IMR-90 (cell line): ENCODE measurements around the gene CLNK. TPM values are rescaled to one million over a fixed set of nuclear protein-coding genes. Genes with fewer than 3 reads are reported as not detected.

Experiments used
- ATAC-seq: fragments of 200-7000 bp; cut with Tn5 transposase; 2 replicates; pipeline ENCODE4 v1.9.1; 2020; ENCODE audit warnings: low read depth, mild to moderate bottlenecking, moderate library complexity
- BruUV-seq: library from RNA; stranded (reverse); fragments of 400-500 nt; replicated peaks from 2 replicates; lab custom pipeline; 2021; lab: Mats Ljungman, UMichigan
- CTCF ChIA-PET: fragments of 300-600 bp; formaldehyde crosslinking; extraction: SDS; loops from one replicate; lab custom pipeline; 2021; ENCODE audit warnings: antibody characterized with exemption; lab: Yijun Ruan, JAX
- POLR2A ChIA-PET: fragments of 300-600 bp; sonication (Branson Sonifier 250); formaldehyde crosslinking; loops from one replicate; lab custom pipeline; 2022; ENCODE audit warnings: antibody characterized with exemption; ENCODE audit not compliant: unreplicated experiment; lab: Charles Lee
- DNase-seq: peaks from one replicate; pipeline ENCODE4 v3.0.0; 2013
- H2AFZ ChIP-seq: replicated peaks from 2 replicates; pipeline ENCODE3; 2013; ENCODE audit warnings: low read length, mild to moderate bottlenecking; ENCODE audit not compliant: poor library complexity
- H2AK5ac ChIP-seq: 2 replicates; pipeline ENCODE4 v1.6.1; 2013; ENCODE audit warnings: low read depth, low read length, inconsistent platforms
- H2AK9ac ChIP-seq: replicated peaks from 2 replicates; pipeline ENCODE3; 2013; ENCODE audit warnings: mild to moderate bottlenecking, low read depth, low read length, moderate library complexity; ENCODE audit not compliant: poor library complexity
- H2BK120ac ChIP-seq: 2 replicates; pipeline ENCODE4 v1.6.1; 2013; ENCODE audit warnings: low read depth, low read length, inconsistent platforms
- H2BK15ac ChIP-seq: 3 replicates; pipeline ENCODE4 v1.6.1; 2013; ENCODE audit warnings: low read depth, low read length, inconsistent platforms
- H2BK20ac ChIP-seq: 2 replicates; pipeline ENCODE4 v1.6.1; 2013; ENCODE audit warnings: low read depth, mild to moderate bottlenecking, inconsistent platforms, low read length, moderate library complexity
- H2BK5ac ChIP-seq: 2 replicates; pipeline ENCODE4 v1.6.1; 2013; ENCODE audit warnings: mild to moderate bottlenecking, low read depth, low read length, inconsistent platforms; ENCODE audit not compliant: poor library complexity, severe bottlenecking
- H3K14ac ChIP-seq: replicated peaks from 2 replicates; pipeline ENCODE4 v1.6.1; 2013; ENCODE audit warnings: low read depth, low read length, inconsistent platforms
- H3K18ac ChIP-seq: 2 replicates; pipeline ENCODE4 v1.6.1; 2013; ENCODE audit warnings: low read depth, low read length, control low read depth
- H3K23ac ChIP-seq: 2 replicates; pipeline ENCODE4 v1.6.1; 2013; ENCODE audit warnings: low read depth, low read length, inconsistent platforms
- H3K27ac ChIP-seq: 2 replicates; pipeline ENCODE4 v1.5.1; 2013; ENCODE audit warnings: mild to moderate bottlenecking, control low read depth, low read length; ENCODE audit not compliant: insufficient read depth
- H3K27me3 ChIP-seq: 2 replicates; pipeline ENCODE4 v1.6.1; 2013; ENCODE audit warnings: low read length; ENCODE audit not compliant: control insufficient read depth, insufficient read depth
- H3K36me3 ChIP-seq: 2 replicates; pipeline ENCODE4 v1.6.1; 2013; ENCODE audit warnings: low read length, mixed read lengths; ENCODE audit not compliant: control insufficient read depth, insufficient read depth
- H3K4ac ChIP-seq: 2 replicates; pipeline ENCODE4 v1.6.1; 2013; ENCODE audit warnings: low read depth, low read length, inconsistent platforms
- H3K4me1 ChIP-seq: 2 replicates; pipeline ENCODE4 v1.6.1; 2013; ENCODE audit warnings: low read length, mixed read lengths; ENCODE audit not compliant: control insufficient read depth, insufficient read depth
- H3K4me2 ChIP-seq: 2 replicates; pipeline ENCODE4 v1.6.1; 2013; ENCODE audit warnings: low read depth, mild to moderate bottlenecking, control low read depth, low read length, moderate library complexity
- H3K4me3 ChIP-seq: 2 replicates; pipeline ENCODE4 v1.5.1; 2013; ENCODE audit warnings: low read depth, mild to moderate bottlenecking, control low read depth, low read length, moderate library complexity; ENCODE audit not compliant: insufficient read depth
- H3K56ac ChIP-seq: 2 replicates; pipeline ENCODE4 v1.6.1; 2013; ENCODE audit warnings: low read length, inconsistent platforms; ENCODE audit not compliant: insufficient read depth; ENCODE audit errors: extremely low read depth
- H3K79me1 ChIP-seq, 2 experiments: 2 replicates each; pipeline ENCODE4 v1.6.1; 2013; ENCODE audit warnings: low read length in 2 of 2, inconsistent platforms in 1 of 2, low read depth in 1 of 2
- H3K9ac ChIP-seq: 2 replicates; pipeline ENCODE4 v1.6.1; 2013; ENCODE audit warnings: low read depth, low read length, control low read depth
- H3K9me1 ChIP-seq: 2 replicates; pipeline ENCODE4 v1.6.1; 2013; ENCODE audit warnings: low read length, inconsistent platforms; ENCODE audit not compliant: insufficient read depth
- H3K9me3 ChIP-seq: 2 replicates; pipeline ENCODE4 v1.6.1; 2013; ENCODE audit warnings: low read length; ENCODE audit not compliant: control insufficient read depth, insufficient read depth
- H4K20me1 ChIP-seq: 2 replicates; pipeline ENCODE4 v1.6.1; 2013; ENCODE audit warnings: low read length, inconsistent platforms; ENCODE audit not compliant: insufficient read depth
- H4K5ac ChIP-seq: 2 replicates; pipeline ENCODE4 v1.6.1; 2013; ENCODE audit warnings: mild to moderate bottlenecking, low read depth, low read length, control low read depth
- H4K8ac ChIP-seq, 2 experiments: 2 replicates each; pipeline ENCODE4 v1.6.1; 2013; ENCODE audit warnings: low read depth in 2 of 2, low read length in 2 of 2, control low read depth in 1 of 2, inconsistent platforms in 1 of 2
- H4K91ac ChIP-seq: 2 replicates; pipeline ENCODE4 v1.6.1; 2013; ENCODE audit warnings: low read depth, low read length, inconsistent platforms; ENCODE audit not compliant: insufficient read depth
- BHLHE40 ChIP-seq: fragments of 150-350 bp; IDR thresholded peaks from 2 replicates; pipeline ENCODE4 v1.6.1; 2016; ENCODE audit warnings: mild to moderate bottlenecking, low read depth, low read length
- CEBPB ChIP-seq: IDR thresholded peaks from 2 replicates; pipeline ENCODE4 v1.6.1; 2012; ENCODE audit warnings: low read depth, low read length, improper control_type of control experiment
- CHD1 ChIP-seq: IDR thresholded peaks from 2 replicates; pipeline ENCODE4 v1.6.1; 2012; ENCODE audit warnings: low read depth, low read length, improper control_type of control experiment
- ELK1 ChIP-seq: fragments of 150-350 bp; IDR thresholded peaks from 2 replicates; pipeline ENCODE4 v1.6.1; 2016; ENCODE audit warnings: low read depth, mild to moderate bottlenecking, low read length, moderate library complexity, borderline replicate concordance
- MAFK ChIP-seq: IDR thresholded peaks from 2 replicates; pipeline ENCODE4 v1.6.1; 2012; ENCODE audit warnings: low read depth, low read length, improper control_type of control experiment
- MAZ ChIP-seq: IDR thresholded peaks from 2 replicates; pipeline ENCODE4 v1.6.1; 2012; ENCODE audit warnings: low read depth, mild to moderate bottlenecking, low read length, improper control_type of control experiment, moderate library complexity, borderline replicate concordance
- MXI1 ChIP-seq: IDR thresholded peaks from 2 replicates; pipeline ENCODE4 v1.6.1; 2012; ENCODE audit warnings: low read depth, mild to moderate bottlenecking, low read length, moderate library complexity, borderline replicate concordance
- NFE2L2 ChIP-seq: fragments of 150-350 bp; IDR thresholded peaks from 2 replicates; pipeline ENCODE4 v1.6.1; 2016; ENCODE audit warnings: low read depth, mild to moderate bottlenecking, low read length
- POLR2A ChIP-seq: IDR thresholded peaks from 2 replicates; pipeline ENCODE4 v1.6.1; 2012; ENCODE audit warnings: mild to moderate bottlenecking, low read depth, low read length
- RAD21 ChIP-seq: IDR thresholded peaks from 2 replicates; pipeline ENCODE4 v1.6.1; 2012; ENCODE audit warnings: low read length, improper control_type of control experiment
- RCOR1 ChIP-seq: IDR thresholded peaks from 2 replicates; pipeline ENCODE4 v1.6.1; 2012; ENCODE audit warnings: mild to moderate bottlenecking, low read length, improper control_type of control experiment; ENCODE audit not compliant: insufficient replicate concordance
- RFX5 ChIP-seq: IDR thresholded peaks from 2 replicates; pipeline ENCODE4 v1.8.0; 2012; ENCODE audit warnings: low read depth, mild to moderate bottlenecking, low read length, moderate library complexity
- SMC3 ChIP-seq: fragments of 150-350 bp; IDR thresholded peaks from 2 replicates; pipeline ENCODE4 v1.6.1; 2016; ENCODE audit warnings: low read depth, mild to moderate bottlenecking, antibody characterized with exemption, low read length, moderate library complexity
- USF2 ChIP-seq: fragments of 150-350 bp; IDR thresholded peaks from 2 replicates; pipeline ENCODE4 v1.6.1; 2017; ENCODE audit warnings: mild to moderate bottlenecking, antibody characterized with exemption, low read length, low read depth
- WGBS, 2 experiments: methylation state at CpG; one replicate each; pipeline versions ENCODE4 v1.1.5 to v1.1.7; 2013; ENCODE audit warnings: missing lambda C conversion rate in 2 of 2; ENCODE audit not compliant: insufficient read length in 1 of 2; ENCODE audit errors: extremely low coverage in 2 of 2; 5-methylcytosine and 5-hydroxymethylcytosine counted together
- dilution Hi-C: fragments of 300-500 bp; cut with HindIII; formaldehyde crosslinking; loops from one replicate; pipeline ENCODE4 v1.14.3; 2018; ENCODE audit warnings: low sequenced_read_pairs; ENCODE audit not compliant: unreplicated experiment
- in situ Hi-C: fragments of 300-500 bp; cut with MboI; formaldehyde crosslinking; loops from 3 replicates; pipeline ENCODE4 v1.14.3; 2019; ENCODE audit warnings: low sequenced_read_pairs, inconsistent platforms, mixed read lengths
- intact Hi-C: fragments of 100-400 bp; cut with micrococcal nuclease; formaldehyde crosslinking; loops from 2 replicates; pipeline ENCODE4 v1.10.0; 2022
- polyA plus RNA-seq, 3 experiments: library from polyadenylated mRNA; depleted of rRNA; stranded (reverse); fragments of >200 nt; gene quantifications; 2 replicates each; pipeline ENCODE4 v1.2.3, GENCODE V29; 2012; ENCODE audit warnings: low replicate concordance in 1 of 3
- total RNA-seq: library from RNA; depleted of rRNA; stranded (reverse); fragments of >200 nt; gene quantifications from 2 replicates; pipeline ENCODE4 v1.2.3, GENCODE V29; 2012

Gene CLNK
- total and polyA plus RNA-seq, 2 of the 4 experiments (the other 2 are of a cell fraction), result not detected

GRCh38 chr4:10619220-10619619 lies 65.3 kb downstream of the CLNK start:
- ChIA-PET CTCF (no interaction called here), POLR2A (no interaction called here)
- Histone ChIP-seq H3K79me1 (no peaks in the 10 kb centered on the region), H3K18ac (peak overlapping the region; percentile 49; the same call in 1 of the 2 replicates), H3K4me3 (no peak overlapping the region), H4K91ac (no peak overlapping the region), H2BK5ac (no peak overlapping the region), H3K4me1 (peaks cover 3% of the 10 kb centered on the region; the same call in 1 of the 2 replicates), H3K14ac (no peak overlapping the region), H3K4me2 (no peak overlapping the region), H3K9me3 (no peaks in the 10 kb centered on the region), H4K8ac (no peak overlapping the region), H3K4ac (no peak overlapping the region), H3K36me3 (no peaks in the 10 kb centered on the region), H3K9me1 (no peaks in the 10 kb centered on the region; the same call in 1 of the 2 replicates), H2AFZ (no peak overlapping the region), H2AK9ac (no peak overlapping the region), H4K5ac (no peak overlapping the region; the same call in 1 of the 2 replicates), H2AK5ac (no peak overlapping the region; the same call in 1 of the 2 replicates), H2BK120ac (no peak overlapping the region), H3K27ac (no peak overlapping the region), H3K23ac (no peak overlapping the region), H3K27me3 (no peaks in the 10 kb centered on the region), H3K9ac (no peak overlapping the region), H2BK15ac (no peak overlapping the region), H4K20me1 (no peaks in the 10 kb centered on the region), H2BK20ac (no peak overlapping the region), H3K56ac (no peak overlapping the region)
- intact Hi-C loops, result no loop called here
- in situ Hi-C loops, result no loop called here
- WGBS, 2 experiments, result 40% methylated on average over 1 of the region's 6 CpGs; no CpG with 5 or more reads in 1 of the 2 experiments
- TF ChIP-seq MAFK (no peak), RCOR1 (no peak), RFX5 (no peak), ELK1 (no peak), NFE2L2 (no peak), MAZ (no peak), CEBPB (no peak), RAD21 (no peak), BHLHE40 (no peak), SMC3 (no peak), MXI1 (no peak), USF2 (no peak), CHD1 (no peak), POLR2A (no peak)
- no TSS peak for BruUV-seq
- dilution Hi-C loops, result no loop called here
- DNase-seq, result peak; percentile 38
- ATAC-seq, result no peak
